GM13977 (cell line): ENCODE results near the gene EGR4.

Experiments
- DNase-seq: peaks from one replicate; pipeline ENCODE4 v3.0.0; 2012; ENCODE audit warnings: low spot score
- in situ Hi-C: fragments of 300-500 bp; cut with MboI; formaldehyde crosslinking; loops from one replicate; pipeline ENCODE4 v1.12.0; 2022; ENCODE audit warnings: low sequenced_read_pairs, low pct_unique_long_range_greater_than_20kb, mixed read lengths, inconsistent platforms; ENCODE audit not compliant: unreplicated experiment
- TF ChIP-seq, protein P1 (sequence below): IDR thresholded peaks from 2 replicates; pipeline ENCODE4 v1.5.1; 2012; ENCODE audit warnings: mild to moderate bottlenecking, control low read depth; ENCODE audit not compliant: insufficient read depth; ENCODE audit errors: extremely low read depth, missing control alignments

Gene EGR4

GRCh38 chr2:73243884-73244570 lies 49.3 kb downstream of the EGR4 start:
- DNase-seq: no peak
- in situ Hi-C loops: no loop called here
- TF ChIP-seq, protein P1, sequence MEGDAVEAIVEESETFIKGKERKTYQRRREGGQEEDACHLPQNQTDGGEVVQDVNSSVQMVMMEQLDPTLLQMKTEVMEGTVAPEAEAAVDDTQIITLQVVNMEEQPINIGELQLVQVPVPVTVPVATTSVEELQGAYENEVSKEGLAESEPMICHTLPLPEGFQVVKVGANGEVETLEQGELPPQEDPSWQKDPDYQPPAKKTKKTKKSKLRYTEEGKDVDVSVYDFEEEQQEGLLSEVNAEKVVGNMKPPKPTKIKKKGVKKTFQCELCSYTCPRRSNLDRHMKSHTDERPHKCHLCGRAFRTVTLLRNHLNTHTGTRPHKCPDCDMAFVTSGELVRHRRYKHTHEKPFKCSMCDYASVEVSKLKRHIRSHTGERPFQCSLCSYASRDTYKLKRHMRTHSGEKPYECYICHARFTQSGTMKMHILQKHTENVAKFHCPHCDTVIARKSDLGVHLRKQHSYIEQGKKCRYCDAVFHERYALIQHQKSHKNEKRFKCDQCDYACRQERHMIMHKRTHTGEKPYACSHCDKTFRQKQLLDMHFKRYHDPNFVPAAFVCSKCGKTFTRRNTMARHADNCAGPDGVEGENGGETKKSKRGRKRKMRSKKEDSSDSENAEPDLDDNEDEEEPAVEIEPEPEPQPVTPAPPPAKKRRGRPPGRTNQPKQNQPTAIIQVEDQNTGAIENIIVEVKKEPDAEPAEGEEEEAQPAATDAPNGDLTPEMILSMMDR: no peak
